Measurements from ENCODE around the gene ATP8B3. TPM values are rescaled to one million over a fixed set of nuclear protein-coding genes. Genes with fewer than 3 reads are reported as not detected.
A peak's percentile ranks its signal among the peaks of the same experiment; 100 is the strongest.
"Not testable (repeated sequence)": the region's sequence is repeated elsewhere in the genome, so short reads cannot be mapped to it uniquely, and the experiment has no call there.

The ATP8B3 gene
- total RNA-seq, 1 donor from 2014 or later: under 0.01 TPM

DNA sequence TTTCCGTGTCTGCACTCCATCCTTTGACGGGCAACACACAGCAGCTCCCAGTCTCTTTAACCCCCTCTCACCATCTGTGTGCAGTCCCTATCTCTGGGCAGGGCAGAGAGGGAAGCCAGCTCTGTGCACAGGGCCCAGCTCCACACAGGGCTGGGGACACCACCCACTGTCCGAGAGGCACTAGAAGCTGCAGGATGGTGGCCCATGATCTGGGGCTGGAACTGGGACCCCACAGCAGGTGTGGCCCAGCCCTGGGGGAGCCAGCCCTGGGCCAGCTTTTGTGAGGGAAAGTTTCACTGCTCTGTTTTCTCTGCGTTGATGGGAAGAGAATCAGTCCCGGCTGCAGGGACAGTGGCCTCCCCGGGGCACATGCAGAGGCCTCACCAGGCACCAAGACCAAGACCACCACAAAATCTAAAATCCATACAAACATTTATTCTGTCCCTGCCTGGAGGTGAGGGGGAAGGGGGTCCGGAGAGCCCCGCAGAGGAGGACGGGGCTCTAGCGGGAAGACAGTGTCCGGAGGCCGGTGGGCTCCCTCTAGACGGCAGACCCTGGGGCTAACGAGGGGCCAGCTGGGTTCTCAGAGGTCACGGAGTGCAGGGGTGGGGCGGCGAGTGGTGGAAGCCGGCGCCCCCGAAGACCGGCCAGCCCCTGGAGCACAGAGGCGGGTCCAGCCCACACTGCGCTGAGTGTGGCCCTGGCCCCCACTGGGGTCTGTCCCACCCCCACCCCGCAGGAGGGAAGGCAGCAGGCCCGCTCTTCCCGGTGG is 2.9 kb upstream of the ATP8B3 start:
- no peak for DNase-seq

DNA sequence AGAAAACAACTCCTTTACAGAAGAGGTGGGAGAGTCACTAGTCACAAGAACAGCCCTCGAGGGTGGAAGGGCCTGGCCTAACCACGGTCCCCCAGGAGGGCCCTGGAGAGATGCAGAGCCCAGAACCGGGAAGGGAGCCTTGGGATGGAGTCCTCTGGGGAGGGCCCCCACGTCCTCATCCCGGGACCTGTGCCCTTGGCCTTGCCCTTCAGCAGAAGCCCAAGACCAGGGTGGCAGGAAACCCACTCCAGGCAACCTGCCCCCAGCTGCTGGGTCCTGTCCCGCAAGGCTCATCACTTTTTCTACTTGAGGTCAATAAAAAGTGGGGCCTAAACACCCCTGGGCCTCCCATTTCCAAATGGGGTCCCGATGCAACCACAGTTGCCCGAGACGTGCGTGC is 2.3 kb upstream of the ATP8B3 start:
- no peak for DNase-seq

DNA sequence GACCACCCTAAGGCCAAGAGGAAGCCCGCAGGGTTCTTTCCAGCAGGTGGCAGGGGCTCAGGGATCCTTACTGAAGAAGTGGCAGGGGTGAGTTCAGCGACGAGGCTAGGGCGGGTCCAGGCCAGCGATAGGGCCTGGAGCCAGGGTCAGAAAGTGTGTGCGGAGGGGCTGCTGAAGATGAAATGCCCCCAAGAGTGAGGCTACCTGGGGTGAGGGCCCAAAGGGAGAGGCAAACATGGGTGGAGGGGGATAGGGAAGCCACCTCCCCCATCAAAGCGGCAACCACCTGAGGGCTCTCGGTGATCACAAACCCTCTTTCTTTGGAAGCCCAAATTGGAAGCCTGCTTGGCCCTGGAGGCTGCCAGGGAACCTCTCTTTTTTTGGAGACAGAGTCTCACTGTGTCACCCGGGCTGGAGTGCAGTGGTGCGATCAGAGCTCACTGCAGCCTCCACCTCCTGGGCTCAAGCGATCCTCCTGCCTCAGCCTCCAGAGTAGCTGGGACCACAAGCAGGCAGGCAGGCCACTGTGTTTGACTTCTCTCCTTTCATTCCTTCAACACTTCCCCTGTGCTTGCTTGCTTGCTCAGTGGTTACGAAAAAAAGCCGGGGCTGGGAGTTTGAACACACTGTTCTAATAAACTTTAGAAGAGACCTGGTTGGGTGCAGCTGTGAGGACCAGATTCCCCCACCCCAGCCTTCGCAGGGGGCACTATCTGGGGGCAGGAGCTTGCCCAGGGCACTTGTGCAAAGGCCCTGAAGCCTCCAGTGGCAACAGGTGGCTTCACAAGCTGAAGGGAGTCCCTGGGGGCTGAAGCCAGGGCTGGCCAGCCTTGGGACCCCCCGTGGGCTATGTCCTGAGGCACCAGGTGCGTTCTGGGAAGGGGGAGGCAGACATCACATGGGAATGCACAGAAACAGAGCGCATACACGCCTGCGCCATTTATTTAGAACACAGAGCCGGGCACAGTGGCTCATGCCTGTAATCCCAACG is 1.4 kb upstream of the ATP8B3 start:
- DNase-seq: no peak

DNA sequence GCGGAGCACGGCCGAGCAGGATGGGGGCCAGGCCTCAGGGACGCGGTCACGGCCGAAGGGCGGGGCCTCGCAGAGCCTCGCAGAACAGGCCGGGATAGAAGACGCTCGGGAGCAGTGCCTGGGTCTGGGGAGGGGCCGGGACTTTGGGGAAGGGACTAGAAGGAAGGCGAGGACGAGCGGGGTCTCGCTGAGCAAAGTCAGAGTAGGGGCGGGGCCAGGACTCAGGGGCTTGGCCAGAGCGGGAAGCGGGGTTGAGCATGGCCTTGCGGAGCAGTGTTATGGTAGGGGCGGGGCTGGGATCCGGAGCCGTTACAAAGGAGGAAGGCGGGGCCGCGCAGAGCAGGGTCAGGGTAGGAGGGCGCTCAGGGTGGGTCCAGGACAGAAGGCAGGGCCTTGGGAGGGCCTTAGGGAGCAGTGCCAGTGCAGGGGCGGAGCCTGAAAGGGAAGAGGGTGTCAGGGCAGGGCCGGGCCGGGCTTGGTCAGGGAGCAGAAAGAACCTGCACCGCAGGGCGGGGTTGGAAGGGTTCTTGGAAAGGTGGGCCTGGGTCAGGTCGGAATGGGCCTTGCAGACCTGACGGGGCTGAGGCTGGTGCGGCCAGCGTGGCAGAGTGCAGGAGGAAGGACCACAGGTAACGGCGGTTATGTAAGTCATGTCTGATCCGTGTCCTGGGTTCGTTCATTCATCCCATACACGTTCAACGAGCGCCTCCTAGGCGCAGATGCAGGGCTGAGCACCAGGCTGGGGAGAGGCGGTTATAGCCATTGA is 533 bp upstream of the ATP8B3 start:
- peak; percentile 74 for DNase-seq

DNA sequence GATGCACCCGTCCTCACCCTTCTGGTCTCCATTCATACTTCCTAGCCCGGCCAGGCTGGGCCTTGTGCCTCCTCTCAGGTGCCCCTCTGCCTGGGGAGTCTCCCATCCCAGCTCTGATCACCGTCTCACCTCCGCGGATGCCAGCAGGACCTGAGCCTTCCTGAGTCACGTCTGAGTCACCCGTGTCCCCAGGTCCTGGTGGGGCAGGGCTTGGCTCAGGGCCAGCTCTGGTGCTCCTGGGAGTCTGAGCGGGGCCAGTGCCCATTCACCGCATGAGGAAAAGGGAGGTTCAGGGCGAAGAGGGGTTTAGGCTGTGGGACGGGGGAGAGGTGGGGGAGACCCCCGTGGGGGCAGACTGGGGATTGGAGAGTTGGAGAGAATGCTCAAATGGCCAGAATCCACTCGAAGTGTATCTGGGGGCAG is 593 bp downstream of the ATP8B3 start:
- no peak for DNase-seq

DNA sequence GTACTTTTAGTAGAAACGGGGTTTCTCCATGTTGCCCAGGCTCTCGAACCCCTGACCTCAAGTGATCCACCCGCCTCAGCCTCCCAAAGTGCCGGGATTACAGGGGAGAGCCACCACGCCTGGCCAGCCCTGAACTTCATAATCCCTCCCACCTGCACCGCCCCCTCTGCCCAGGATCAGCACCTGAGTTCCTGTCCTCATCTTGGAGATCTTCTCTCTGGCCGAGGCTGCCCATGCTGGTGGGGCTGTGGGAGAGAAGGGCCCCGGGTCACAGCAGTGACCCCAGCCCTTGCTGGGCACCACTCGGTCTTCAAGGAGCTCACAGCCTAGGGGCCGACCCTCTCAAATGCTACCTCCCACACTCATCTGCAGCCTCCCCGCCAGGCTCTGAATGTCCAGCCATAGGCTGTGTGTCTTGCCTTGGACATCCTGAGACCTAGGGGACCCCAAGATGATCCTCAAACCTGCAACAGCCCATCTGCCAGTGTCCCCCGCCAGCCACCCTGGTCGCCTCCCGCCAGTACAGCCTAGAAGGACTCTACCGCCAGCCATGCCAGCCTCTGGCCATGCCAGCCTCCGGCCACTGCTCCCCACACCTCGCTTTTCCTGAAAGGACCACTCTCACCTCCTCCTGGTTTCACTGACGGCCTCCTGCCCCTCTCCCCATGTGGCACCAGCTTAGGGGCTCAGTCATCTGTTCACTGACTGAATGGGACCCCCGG is 1.5 kb downstream of the ATP8B3 start:
- DNase-seq: no peak

DNA sequence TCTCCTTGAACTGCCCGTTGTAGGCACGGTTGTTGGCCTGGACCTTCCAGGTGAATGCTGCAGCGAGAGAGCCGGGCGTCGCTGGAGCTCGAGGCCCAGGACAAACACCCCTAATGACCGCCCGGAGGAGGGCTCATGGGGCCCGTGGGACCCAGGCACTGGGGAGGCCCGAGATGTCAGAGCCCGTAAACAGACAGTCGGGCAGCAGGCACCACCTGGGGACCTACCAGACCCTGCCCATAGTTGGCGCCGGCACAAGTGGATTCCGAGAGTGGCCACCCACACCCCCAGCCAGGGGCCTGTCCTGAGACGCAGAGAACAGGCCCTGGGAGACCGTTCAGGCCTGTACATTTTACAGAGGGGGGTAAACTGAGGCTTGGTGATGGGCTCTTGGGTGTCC is 2.4 kb downstream of the ATP8B3 start:
- no peak for DNase-seq

DNA sequence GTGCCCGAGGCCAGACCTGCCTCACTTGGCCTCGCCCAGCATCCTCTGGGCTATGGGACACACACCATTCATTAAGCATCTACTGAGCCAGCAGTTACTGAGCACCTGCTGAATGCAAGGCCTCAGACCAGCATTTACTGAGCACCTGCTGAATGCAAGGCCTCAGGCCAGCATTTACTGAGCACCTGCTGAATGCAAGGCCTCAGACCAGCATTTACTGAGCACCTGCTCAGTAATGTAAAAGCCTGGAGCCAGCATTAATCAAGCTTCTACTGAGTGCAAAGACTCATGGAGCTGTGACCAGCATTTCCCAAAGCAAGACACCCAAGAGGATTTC is 3.7 kb downstream of the ATP8B3 start:
- no peak for DNase-seq

DNA sequence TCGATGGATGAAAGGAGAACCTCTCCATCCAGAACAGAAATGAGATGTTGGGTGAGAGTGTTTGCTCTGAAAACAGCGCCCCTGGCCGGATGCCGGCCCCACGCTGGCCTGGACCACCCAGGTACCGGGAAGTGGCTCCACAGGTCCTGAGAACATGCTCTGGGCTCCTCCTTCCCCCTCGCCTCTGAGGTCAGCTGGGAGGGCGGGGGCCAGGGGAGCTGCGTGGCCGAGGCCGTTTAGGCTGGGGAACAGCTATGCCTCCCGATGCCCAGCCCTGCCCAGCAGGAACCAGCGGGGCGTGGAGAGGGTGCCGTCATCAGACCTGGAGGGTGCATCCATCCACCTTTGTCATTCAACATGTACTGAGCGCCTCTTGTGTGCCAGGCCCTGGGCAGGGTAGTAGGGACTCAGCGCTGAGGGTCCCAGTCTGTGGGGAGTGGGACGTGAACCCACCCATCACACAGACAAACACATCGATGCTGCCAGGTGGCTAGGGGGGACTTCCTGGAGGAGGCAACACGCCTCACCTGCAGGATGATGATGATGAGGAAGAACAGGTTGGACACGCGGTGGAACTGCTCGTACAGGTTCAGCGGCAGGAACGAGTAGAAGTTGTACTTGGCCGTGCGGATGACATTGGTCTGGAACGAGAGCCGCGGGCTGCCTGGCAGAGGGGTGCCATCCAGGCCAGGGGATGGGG is 4.2 kb downstream of the ATP8B3 start:
- DNase-seq: no peak

DNA sequence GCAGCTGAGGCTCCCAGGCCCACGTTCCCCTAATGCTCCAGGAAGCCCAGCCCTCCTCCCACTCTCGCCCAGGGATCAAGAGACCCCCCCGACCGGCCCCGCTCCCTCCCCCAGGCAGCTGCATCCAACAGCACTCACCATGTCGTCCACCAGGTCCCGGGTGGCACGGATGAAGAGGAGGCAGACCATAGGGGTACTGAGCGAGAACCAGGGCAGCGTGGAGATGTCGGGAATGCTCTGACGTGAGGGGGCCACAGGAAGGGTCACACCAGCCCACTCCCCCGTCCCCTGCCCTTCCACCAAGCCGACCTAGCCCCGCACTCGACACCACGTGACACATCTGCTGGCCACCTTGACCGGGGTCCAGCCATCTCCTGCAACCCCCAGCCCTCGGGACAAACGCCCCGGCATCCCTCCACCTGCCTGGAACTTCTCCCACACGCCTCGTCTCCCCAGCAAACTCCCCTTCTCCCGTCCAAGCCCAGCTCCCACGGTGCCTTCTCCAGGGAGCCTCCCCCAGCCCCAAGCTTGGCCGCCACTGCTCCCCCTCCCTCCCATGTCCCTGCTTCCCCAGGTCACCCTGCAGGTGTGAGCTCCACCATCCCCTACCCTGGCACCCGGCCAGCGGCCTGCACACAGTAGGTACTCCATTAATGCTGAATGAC is 4.9 kb downstream of the ATP8B3 start:
- no peak for DNase-seq

DNA sequence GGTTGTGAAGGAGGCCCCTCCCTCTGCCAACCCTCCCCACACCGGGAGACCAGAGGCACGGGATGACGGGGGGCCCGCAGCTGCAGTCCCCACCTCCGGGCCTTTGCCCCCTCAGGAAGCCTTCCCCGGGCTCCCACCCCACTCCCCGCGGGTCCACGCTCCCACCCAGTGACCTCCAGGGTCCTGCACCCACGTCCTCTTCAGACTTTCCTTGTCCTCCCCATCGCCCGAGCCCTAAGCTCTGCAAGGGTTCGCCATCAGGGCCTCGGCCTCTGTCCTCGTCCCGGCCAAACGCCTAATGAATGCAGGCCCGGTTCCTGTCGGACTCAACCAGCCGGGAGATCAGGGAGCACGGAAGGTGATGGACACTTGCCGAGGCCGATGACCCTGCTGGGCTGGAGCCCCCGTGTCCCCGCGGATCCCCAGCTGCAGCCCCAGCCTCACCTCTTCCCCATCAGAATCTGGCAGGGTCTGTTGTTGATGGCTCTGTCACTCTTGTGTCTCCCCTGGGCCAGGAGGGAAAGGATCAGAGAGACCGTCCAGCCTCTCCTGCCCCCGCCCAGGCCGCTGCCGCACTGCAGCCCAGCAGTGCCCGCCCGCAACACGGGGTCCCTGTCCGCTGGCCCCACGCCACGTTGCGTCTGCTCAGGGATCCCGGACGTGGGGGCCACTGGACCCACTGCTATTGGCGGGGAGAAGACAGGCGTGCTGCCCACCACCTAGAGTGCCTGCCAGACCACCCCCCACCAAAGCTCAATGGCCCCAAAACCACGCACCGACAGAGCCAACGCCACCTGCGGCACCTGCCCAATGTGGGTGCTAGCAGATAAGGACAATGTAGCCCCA is 5.7 kb downstream of the ATP8B3 start:
- no peak for DNase-seq

DNA sequence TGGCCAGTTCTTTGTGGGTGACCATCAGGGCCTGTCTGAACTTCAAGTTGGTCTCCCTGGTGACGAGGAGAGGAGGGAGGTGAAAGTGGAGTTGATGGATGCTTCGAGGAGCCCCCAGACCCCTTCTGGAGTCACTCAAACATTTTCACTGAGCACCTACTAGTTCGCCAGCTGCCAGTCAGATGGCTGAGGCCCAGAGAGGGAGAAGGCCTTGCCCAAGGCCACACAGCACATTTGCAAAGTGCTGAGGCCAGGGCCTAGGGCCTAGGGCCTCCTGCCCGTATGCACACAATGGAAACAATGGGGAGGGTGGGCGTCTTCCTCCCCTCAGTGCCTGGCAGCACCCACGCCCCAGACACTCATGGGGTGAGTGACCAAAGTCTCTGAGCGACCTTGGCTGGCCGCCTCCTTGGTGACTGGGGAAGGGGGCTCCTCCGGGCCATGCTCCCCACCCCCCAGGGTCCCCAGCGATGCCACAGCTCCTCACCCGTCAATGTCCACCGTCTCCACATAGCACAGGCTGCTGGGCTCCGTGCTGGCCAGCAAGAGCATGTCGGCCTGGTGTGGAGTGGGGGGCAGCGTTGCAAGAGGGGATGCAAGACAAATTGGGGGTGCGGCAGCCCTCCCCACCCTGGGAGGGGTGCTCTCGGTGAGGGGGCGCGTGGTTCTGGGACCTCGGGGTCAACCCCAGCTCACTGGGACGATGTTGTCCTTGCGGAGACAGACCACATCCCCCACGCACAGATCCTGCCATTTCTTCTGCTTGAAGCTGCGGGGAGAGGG is 6.5 kb downstream of the ATP8B3 start:
- DNase-seq: no peak

DNA sequence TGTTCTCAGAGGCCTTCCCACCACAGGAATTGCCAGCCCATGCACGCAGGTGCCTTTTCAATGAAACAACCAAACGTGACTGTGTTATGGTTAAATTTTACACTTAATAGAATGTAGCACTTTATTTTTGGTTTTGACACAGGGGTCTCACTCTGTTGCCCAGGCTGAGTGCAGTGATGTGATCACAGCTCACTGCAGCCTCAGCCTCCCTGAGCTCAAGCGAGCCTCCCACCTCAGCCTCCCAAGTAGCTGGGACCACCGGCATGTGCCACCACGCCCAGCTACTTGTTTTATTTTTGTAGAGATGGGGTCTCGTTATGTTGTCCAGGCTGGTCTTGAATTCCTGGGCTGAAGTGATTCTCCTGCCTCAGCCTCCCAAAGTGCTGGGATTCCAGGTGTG is 7.2 kb downstream of the ATP8B3 start:
- no peak for DNase-seq

DNA sequence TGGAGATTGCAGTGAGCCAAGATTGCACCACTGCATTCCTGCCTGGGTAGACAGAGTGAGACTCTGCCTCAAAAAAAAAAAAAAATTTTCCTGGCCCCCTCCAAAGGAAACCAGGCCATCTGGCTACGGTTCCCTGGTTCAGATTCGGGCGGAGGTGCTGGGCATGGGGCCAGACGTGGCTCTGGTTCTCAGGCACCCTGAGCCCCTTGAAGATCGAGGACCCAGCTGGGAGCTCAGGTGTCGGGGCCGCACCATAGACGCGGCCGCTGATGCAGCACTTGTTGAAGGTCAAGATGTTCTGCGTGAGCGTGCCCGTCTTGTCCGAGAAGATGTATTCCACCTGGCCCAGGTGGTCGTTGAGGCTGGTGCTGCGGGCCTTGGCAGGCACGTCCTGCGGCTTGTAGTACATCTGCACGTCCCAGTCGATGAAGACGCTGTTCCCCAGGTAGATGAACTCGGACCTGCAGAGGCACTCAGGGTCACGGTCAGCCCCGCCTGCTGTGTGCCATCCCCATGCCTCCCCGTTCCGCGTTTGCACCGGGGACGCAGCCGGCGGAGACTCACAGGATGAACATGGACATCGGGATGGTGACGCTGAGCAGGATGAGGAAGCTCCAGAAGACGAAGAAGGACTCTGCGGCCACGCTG is 12.3 kb downstream of the ATP8B3 start:
- DNase-seq: no peak

DNA sequence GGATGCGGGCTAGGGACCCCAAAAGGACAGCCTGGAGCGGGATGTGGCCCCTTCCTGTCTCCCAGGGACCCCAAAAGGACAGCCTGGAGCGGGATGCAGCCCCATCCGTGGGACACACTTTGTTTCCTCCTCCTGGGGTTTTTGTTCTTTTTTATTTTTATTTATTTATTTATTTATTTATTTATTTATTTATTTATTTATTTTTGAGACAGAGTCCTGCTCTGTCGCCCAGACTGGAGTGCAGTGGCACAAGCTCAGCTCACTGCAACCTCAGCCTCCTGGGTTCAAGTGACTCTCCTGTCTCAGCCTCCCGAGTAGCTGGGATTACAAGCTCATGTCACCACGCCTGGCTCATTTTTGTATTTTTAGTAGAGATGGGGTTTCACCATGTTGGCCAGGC is 14.8 kb downstream of the ATP8B3 start:
- not testable (repeated sequence) for DNase-seq

DNA sequence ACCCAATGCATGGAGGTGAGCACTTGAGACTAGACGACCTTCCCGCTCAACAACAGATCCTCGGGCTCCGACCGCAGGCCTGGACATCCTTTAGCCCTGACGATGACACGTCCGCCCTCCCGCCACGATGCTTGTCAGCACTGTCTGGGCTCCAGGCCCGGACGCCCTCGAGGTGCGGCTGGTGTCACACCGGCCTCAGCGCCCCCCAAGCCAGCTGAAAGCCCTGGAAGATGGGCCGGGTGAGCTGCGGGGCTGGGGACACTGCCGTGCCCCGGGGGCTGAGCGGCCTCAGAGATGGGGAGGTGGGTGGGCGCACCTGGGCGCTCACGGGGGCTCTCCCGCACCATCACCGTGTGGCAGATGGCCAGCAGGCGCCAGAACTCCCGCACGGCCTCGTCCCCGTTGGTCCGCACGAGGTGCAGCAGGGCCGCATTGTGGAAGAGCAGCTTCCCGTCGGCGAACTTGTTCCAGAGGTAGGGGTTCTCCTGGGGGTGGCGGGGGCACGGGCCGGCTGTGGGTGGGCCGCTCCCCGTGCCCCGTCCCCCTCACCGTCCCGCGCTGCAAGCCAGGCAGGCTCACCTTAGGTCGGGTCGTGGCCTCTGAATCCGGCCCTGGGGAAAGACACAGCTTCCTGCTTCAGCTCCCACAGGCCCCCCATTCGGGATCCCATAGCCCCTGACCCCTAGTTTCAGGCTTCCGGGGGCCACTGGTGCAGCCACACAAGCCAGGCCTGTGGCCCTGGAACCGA is 15.5 kb downstream of the ATP8B3 start:
- DNase-seq: no peak

DNA sequence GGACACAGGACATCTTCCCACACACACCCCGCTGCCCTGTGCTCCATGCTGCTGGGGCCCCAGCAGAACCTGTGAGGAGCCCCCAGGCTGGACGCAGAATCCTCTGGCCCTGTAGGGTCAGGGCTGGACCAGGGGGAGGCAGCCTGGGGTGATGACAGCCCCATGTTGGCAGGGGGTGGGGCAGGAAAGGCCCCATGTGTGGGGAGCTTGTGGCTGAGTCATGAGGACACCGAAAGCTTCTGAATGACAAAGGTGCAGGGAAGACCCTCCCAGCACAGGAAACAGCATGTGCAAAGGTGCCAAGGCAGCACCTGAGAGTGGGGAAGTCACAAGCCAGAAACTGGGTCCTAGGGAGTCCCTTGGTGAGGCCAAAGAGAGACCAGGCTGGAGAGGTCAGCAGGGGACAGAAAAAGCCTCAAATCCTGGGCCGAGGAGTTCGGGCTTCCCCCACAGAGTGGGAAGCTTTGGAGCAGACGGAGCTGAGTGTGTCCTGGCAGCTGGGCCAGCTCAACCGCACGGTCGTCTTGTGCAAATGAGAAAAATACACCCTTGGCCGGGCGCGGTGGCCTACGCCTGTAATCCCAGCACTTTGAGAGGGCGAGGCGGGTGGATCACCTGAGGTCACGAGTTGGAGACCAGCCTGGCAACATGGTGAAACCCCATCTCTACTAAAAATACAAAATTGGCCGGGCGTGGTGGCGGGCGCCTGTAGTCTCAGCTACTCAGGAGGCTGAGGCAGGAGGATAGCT is 17.5 kb downstream of the ATP8B3 start:
- DNase-seq: no peak
